HEK293 (cell line): Measurements from ENCODE around the gene MALAT1.

Experiments used
- CTCF ChIA-PET: fragments of 350-600 bp; formaldehyde crosslinking; extraction: SDS; loops from one replicate; lab custom pipeline; 2021; ENCODE audit warnings: antibody characterized with exemption; lab: Yijun Ruan, JAX
- POLR2A ChIA-PET: fragments of 300-600 bp; formaldehyde crosslinking; extraction: SDS; loops from one replicate; lab custom pipeline; 2020; ENCODE audit warnings: antibody characterized with exemption, inconsistent platforms; lab: Yijun Ruan, JAX
- H3K27ac ChIP-seq: fragments of 200-500 bp; sonication (Bioruptor generic); 2 replicates; pipeline ENCODE4 v1.5.1; 2014; ENCODE audit warnings: low read depth, low read length, control low read depth, inconsistent platforms; ENCODE audit errors: extremely low read depth
- H3K36me3 ChIP-seq, 2 experiments: fragments of 200-500 bp in 1 of 2; sonication (Bioruptor generic) in 1 of 2; 1 replicate in 1 of 2; 2 replicates in 1 of 2; pipeline ENCODE4 v1.5.1; 2014 to 2017; ENCODE audit warnings: inconsistent platforms in 2 of 2, low read length in 2 of 2; ENCODE audit not compliant: control insufficient read depth in 2 of 2, insufficient read depth in 1 of 2
- H3K4me1 ChIP-seq: fragments of 200-500 bp; sonication (Bioruptor generic); 2 replicates; pipeline ENCODE4 v1.5.1; 2014; ENCODE audit warnings: mild to moderate bottlenecking, low read length, inconsistent platforms; ENCODE audit not compliant: control insufficient read depth, insufficient read depth
- H3K4me3 ChIP-seq: 2 replicates; pipeline ENCODE4 v1.5.1; 2011; ENCODE audit warnings: low read depth, mild to moderate bottlenecking, control low read depth, low read length, moderate library complexity
- H3K9me3 ChIP-seq: fragments of 200-500 bp; sonication (Bioruptor generic); 2 replicates; pipeline ENCODE4 v1.5.1; 2014; ENCODE audit warnings: low read depth, low read length, inconsistent platforms; ENCODE audit not compliant: control insufficient read depth, insufficient read depth
- GLIS1 ChIP-seq: fragments of 450-650 bp; formaldehyde crosslinking; IDR thresholded peaks from 2 replicates; pipeline ENCODE4 v1.5.1; 2016; ENCODE audit warnings: missing biosample characterization, missing genetic modification characterization
- SCRT1 ChIP-seq: fragments of 450-650 bp; formaldehyde crosslinking; IDR thresholded peaks from 2 replicates; pipeline ENCODE4 v1.5.1; 2016; ENCODE audit warnings: missing biosample characterization, missing genetic modification characterization, borderline replicate concordance
- ZBTB10 ChIP-seq: fragments of 450-650 bp; formaldehyde crosslinking; IDR thresholded peaks from 2 replicates; pipeline ENCODE4 v1.5.1; 2016; ENCODE audit warnings: missing biosample characterization, missing genetic modification characterization
- ZBTB17 ChIP-seq: fragments of 450-650 bp; formaldehyde crosslinking; IDR thresholded peaks from 2 replicates; pipeline ENCODE4 v1.5.1; 2016; ENCODE audit warnings: missing biosample characterization, missing genetic modification characterization
- ZBTB49 ChIP-seq: fragments of 450-650 bp; formaldehyde crosslinking; IDR thresholded peaks from 2 replicates; pipeline ENCODE4 v1.5.1; 2016; ENCODE audit warnings: missing biosample characterization, missing genetic modification characterization, low read depth
- ZBTB8A ChIP-seq: fragments of 450-650 bp; formaldehyde crosslinking; IDR thresholded peaks from 2 replicates; pipeline ENCODE4 v1.5.1; 2016; ENCODE audit warnings: missing biosample characterization, missing genetic modification characterization
- ZNF157 ChIP-seq: fragments of 450-650 bp; formaldehyde crosslinking; IDR thresholded peaks from 2 replicates; pipeline ENCODE4 v1.5.1; 2016; ENCODE audit warnings: missing biosample characterization, missing genetic modification characterization
- ZNF302 ChIP-seq: fragments of 450-650 bp; formaldehyde crosslinking; IDR thresholded peaks from 2 replicates; pipeline ENCODE4 v1.5.1; 2016; ENCODE audit warnings: missing biosample characterization, missing genetic modification characterization, low read depth
- ZNF37A ChIP-seq: fragments of 450-650 bp; IDR thresholded peaks from 2 replicates; pipeline ENCODE4 v1.5.1; 2018; ENCODE audit warnings: missing biosample characterization, missing genetic modification characterization
- ZNF391 ChIP-seq: fragments of 450-650 bp; formaldehyde crosslinking; IDR thresholded peaks from 2 replicates; pipeline ENCODE4 v1.5.1; 2016; ENCODE audit warnings: low read depth, missing biosample characterization, missing genetic modification characterization, borderline replicate concordance
- ZNF398 ChIP-seq: fragments of 450-650 bp; formaldehyde crosslinking; IDR thresholded peaks from 2 replicates; pipeline ENCODE4 v1.5.1; 2017; ENCODE audit warnings: missing biosample characterization, missing genetic modification characterization
- ZNF473 ChIP-seq: fragments of 450-650 bp; formaldehyde crosslinking; IDR thresholded peaks from 2 replicates; pipeline ENCODE4 v1.5.1; 2017; ENCODE audit warnings: missing biosample characterization, missing genetic modification characterization
- ZNF626 ChIP-seq: fragments of 450-650 bp; sonication (Bioruptor Pico); formaldehyde crosslinking; IDR thresholded peaks from 2 replicates; pipeline ENCODE4 v1.5.1; 2018; ENCODE audit warnings: missing biosample characterization, missing genetic modification characterization, inconsistent platforms
- ZNF747 ChIP-seq: fragments of 450-650 bp; formaldehyde crosslinking; IDR thresholded peaks from 2 replicates; pipeline ENCODE4 v1.5.1; 2016; ENCODE audit warnings: missing biosample characterization, missing genetic modification characterization
- ZNF837 ChIP-seq: fragments of 450-650 bp; formaldehyde crosslinking; IDR thresholded peaks from 2 replicates; pipeline ENCODE4 v1.5.1; 2016; ENCODE audit warnings: missing biosample characterization, missing genetic modification characterization
- ZXDB ChIP-seq: fragments of 450-650 bp; formaldehyde crosslinking; IDR thresholded peaks from 2 replicates; pipeline ENCODE4 v1.5.1; 2016; ENCODE audit warnings: missing biosample characterization, missing genetic modification characterization
- TF ChIP-seq, protein P1 (sequence below): fragments of 450-650 bp; formaldehyde crosslinking; IDR thresholded peaks from 2 replicates; pipeline ENCODE4 v1.5.1; 2017; ENCODE audit warnings: missing biosample characterization, missing genetic modification characterization
- TF ChIP-seq, protein P2 (sequence below): IDR thresholded peaks from 2 replicates; pipeline ENCODE4 v1.6.1; 2011; ENCODE audit warnings: mild to moderate bottlenecking, low read depth, low read length, borderline replicate concordance
- TF ChIP-seq, protein P3 (sequence below): sonication (generic); formaldehyde crosslinking; IDR thresholded peaks from 2 replicates; pipeline ENCODE4 v1.8.1; 2022; ENCODE audit warnings: mild to moderate bottlenecking, moderate library complexity, missing genetic modification reagents
- TF ChIP-seq, protein P4 (sequence below): fragments of 450-650 bp; formaldehyde crosslinking; IDR thresholded peaks from 2 replicates; pipeline ENCODE4 v1.5.1; 2016; ENCODE audit warnings: missing biosample characterization, missing genetic modification characterization

MALAT1 gene

DNA sequence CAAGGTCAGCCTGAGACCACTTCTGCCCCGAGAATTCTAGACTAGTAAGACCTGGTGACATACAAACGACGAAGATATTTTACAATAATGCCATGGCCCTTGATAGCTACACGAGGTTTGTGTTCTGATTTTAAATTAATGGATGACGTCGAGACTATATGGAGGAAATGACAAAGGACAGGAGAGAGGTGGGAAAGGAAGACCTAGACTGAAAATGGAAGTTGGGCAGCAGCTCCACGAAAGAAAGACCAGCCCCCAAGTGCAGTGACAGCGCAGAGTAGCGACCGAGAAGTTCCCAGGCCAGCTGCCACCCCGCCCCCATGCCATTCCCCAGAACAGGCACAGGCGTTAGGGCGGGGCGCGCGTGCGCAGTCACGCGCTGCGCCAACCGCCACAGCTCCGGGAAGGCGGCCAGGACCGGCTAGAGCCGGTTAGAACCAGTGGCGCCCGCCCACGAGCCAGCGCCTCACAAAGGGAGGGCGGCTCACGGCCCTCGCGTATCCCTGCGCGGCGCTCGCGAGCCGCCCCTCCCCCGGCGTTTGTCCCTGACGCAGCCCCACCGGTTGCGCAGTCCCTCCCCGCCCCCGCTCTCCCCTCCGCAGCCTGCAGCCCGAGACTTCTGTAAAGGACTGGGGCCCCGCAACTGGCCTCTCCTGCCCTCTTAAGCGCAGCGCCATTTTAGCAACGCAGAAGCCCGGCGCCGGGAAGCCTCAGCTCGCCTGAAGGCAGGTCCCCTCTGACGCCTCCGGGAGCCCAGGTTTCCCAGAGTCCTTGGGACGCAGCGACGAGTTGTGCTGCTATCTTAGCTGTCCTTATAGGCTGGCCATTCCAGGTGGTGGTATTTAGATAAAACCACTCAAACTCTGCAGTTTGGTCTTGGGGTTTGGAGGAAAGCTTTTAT, 1.5 kb upstream of the MALAT1 start (continued):
- TF ChIP-seq, protein P1, sequence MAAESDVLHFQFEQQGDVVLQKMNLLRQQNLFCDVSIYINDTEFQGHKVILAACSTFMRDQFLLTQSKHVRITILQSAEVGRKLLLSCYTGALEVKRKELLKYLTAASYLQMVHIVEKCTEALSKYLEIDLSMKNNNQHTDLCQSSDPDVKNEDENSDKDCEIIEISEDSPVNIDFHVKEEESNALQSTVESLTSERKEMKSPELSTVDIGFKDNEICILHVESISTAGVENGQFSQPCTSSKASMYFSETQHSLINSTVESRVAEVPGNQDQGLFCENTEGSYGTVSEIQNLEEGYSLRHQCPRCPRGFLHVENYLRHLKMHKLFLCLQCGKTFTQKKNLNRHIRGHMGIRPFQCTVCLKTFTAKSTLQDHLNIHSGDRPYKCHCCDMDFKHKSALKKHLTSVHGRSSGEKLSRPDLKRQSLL (tag by site-specific recombination): peak; percentile 80

DNA sequence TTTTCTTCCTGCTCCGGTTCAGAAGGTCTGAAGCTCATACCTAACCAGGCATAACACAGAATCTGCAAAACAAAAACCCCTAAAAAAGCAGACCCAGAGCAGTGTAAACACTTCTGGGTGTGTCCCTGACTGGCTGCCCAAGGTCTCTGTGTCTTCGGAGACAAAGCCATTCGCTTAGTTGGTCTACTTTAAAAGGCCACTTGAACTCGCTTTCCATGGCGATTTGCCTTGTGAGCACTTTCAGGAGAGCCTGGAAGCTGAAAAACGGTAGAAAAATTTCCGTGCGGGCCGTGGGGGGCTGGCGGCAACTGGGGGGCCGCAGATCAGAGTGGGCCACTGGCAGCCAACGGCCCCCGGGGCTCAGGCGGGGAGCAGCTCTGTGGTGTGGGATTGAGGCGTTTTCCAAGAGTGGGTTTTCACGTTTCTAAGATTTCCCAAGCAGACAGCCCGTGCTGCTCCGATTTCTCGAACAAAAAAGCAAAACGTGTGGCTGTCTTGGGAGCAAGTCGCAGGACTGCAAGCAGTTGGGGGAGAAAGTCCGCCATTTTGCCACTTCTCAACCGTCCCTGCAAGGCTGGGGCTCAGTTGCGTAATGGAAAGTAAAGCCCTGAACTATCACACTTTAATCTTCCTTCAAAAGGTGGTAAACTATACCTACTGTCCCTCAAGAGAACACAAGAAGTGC, 661 bp upstream of the MALAT1 start:
- CTCF ChIA-PET: interaction anchor here (0.7 to 5.0 kb wide), 14 partner anchors 8 to 145 kb away, joined by 3 to 35 read pairs (median 4); no protein-coding TSS in a partner anchor
- POLR2A ChIA-PET: interaction anchor here (0.5 to 28.2 kb wide), 38 partner anchors 10 to 1193 kb away, joined by 3 to 1129 read pairs (median 6); partner anchors contain the start of genes DPF2, ESRRA, FAM89B and FRMD8
- Histone ChIP-seq H3K4me1 (peaks cover 6% of the 10 kb centered on the region), H3K4me3 (peak overlapping the region; percentile 98), H3K27ac (peak overlapping the region; percentile 98), H3K36me3 (peaks cover 0 to 34% of the 10 kb centered on the region in 2 experiments; a peak in 2 of 3 replicates), H3K9me3 (no peaks in the 10 kb centered on the region)
- no peak for TF ChIP-seq ZNF837 (tag by site-specific recombination)
- TF ChIP-seq ZNF398 (tag by site-specific recombination): no peak
- TF ChIP-seq ZNF157 (tag by site-specific recombination): no peak
- no peak for TF ChIP-seq ZNF626 (tag by site-specific recombination)
- TF ChIP-seq ZNF391 (tag by site-specific recombination): no peak
- TF ChIP-seq ZNF747 (tag by site-specific recombination): no peak
- no peak for TF ChIP-seq ZBTB17 (tag by site-specific recombination)
- TF ChIP-seq ZBTB49 (tag by site-specific recombination): no peak
- TF ChIP-seq, protein P2, sequence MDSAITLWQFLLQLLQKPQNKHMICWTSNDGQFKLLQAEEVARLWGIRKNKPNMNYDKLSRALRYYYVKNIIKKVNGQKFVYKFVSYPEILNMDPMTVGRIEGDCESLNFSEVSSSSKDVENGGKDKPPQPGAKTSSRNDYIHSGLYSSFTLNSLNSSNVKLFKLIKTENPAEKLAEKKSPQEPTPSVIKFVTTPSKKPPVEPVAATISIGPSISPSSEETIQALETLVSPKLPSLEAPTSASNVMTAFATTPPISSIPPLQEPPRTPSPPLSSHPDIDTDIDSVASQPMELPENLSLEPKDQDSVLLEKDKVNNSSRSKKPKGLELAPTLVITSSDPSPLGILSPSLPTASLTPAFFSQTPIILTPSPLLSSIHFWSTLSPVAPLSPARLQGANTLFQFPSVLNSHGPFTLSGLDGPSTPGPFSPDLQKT: no peak
- TF ChIP-seq ZNF473 (tag by site-specific recombination): no peak
- no peak for TF ChIP-seq ZNF37A (tag by site-specific recombination)
- TF ChIP-seq GLIS1: peak; percentile 22; the same call in 1 of the 2 replicates
- TF ChIP-seq SCRT1: no peak
- TF ChIP-seq, protein P3, sequence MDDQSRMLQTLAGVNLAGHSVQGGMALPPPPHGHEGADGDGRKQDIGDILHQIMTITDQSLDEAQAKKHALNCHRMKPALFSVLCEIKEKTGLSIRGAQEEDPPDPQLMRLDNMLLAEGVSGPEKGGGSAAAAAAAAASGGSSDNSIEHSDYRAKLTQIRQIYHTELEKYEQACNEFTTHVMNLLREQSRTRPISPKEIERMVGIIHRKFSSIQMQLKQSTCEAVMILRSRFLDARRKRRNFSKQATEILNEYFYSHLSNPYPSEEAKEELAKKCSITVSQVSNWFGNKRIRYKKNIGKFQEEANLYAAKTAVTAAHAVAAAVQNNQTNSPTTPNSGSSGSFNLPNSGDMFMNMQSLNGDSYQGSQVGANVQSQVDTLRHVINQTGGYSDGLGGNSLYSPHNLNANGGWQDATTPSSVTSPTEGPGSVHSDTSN (CRISPR knock-in tag): no peak
- TF ChIP-seq ZBTB8A (tag by site-specific recombination): no peak
- TF ChIP-seq, protein P4, sequence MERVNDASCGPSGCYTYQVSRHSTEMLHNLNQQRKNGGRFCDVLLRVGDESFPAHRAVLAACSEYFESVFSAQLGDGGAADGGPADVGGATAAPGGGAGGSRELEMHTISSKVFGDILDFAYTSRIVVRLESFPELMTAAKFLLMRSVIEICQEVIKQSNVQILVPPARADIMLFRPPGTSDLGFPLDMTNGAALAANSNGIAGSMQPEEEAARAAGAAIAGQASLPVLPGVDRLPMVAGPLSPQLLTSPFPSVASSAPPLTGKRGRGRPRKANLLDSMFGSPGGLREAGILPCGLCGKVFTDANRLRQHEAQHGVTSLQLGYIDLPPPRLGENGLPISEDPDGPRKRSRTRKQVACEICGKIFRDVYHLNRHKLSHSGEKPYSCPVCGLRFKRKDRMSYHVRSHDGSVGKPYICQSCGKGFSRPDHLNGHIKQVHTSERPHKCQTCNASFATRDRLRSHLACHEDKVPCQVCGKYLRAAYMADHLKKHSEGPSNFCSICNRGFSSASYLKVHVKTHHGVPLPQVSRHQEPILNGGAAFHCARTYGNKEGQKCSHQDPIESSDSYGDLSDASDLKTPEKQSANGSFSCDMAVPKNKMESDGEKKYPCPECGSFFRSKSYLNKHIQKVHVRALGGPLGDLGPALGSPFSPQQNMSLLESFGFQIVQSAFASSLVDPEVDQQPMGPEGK (tag by site-specific recombination): peak; percentile 88
- no peak for TF ChIP-seq ZXDB (tag by site-specific recombination)
- no peak for TF ChIP-seq ZNF302 (tag by site-specific recombination)
- no peak; the same call in 1 of the 2 replicates for TF ChIP-seq ZBTB10 (tag by site-specific recombination)
